CD4-positive, alpha-beta T cell treated with Interleukin-12 subunit alpha and Interleukin-12 subunit beta, for 1 hour (primary cell): ENCODE measurements around the gene KLF6.

Experiments used
- DNase-seq: peaks from one replicate; pipeline ENCODE4 v3.0.0-alpha.2; 2020

The KLF6 gene

DNA sequence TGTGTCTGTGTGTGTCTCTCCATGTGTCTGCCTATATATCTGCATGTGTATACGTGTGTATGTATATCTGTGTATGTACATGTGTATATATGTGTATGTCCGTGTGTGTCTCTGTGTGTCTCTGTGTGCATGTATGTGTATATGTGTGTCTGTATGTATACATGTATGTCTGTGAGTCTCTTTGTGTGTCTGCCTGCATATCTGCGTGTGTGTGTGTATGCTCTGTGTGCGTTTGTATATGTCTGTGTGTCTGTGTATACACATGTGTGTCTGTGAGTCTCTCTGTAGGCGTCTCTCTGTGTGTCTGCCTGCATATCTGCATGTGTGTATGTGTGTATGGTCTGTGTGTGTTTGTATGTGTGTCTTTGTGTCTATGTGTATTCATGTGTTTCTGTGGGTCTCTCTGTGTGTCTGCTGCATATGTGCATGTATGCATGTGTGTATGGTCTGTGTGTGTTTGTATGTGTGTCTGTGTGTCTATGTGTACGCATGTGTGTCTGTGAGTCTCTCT is 23.7 kb upstream of the KLF6 start:
- DNase-seq: peak; percentile 24

DNA sequence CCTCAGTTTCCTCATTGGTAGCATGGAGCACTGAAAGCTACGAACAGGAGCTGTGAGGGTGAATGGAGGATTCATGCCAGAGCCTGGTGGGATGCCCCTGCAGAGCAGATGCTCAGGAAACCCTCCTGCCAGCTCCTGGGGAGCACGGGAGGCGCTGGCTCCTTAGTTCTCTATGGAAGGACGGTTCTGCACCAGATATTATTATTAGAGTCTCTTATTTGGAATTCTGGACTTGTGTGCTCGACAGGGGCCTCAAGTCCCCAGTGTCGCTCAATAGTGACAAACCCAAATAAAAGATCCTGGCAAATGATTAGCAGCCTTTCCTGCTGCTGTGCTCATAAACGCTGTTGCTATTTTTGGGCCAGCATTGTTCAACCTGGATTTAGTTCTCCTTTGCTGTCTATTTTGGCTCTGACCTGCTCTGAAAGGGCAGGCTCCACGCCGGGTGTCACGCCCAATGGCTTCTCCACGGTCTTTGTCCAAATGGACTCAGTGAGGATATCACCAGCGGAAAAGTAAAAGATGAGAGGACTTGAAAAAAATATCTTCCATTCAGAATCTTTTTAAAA is 23.0 kb upstream of the KLF6 start:
- DNase-seq: peak; percentile 34

DNA sequence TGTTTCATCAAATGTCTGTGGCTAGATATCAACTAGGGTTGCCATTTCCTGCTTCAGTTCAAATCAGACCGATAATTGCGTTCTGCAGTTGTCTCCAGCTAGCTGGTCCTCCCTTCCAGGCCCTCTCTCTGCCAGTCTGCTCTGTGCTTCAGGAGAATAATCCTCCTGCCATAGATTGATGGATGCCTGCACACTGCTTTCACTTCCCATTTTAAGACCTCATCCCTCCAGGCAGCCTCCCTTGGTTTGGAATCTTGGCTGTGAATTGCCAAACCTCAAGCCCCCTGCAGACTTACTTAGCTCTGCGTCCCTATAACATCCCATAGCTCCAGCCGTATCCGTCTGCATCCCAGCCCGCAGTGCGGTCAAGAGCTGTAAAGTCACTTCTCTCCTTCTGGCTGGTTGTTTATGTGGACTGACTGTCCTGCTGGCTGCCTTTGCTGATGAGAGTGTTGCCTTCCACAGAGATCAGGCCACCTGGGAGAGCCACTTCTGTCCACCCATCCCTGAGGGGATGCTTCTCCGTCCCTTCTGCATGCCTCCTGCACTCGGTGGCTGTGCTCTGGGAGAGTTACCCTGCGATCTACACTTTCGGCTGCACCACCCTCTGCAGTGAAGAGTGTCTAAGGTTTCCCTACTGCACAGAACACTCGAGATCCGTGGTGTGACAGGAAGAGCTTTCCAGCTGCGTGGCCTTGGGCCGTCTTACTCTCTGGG is 22.4 kb upstream of the KLF6 start:
- peak; percentile 57 for DNase-seq

- peak; percentile 57 for DNase-seq
These were observed 21.6 kb upstream of the KLF6 start for GRCh38 chr10:3806603-3807002.

DNA sequence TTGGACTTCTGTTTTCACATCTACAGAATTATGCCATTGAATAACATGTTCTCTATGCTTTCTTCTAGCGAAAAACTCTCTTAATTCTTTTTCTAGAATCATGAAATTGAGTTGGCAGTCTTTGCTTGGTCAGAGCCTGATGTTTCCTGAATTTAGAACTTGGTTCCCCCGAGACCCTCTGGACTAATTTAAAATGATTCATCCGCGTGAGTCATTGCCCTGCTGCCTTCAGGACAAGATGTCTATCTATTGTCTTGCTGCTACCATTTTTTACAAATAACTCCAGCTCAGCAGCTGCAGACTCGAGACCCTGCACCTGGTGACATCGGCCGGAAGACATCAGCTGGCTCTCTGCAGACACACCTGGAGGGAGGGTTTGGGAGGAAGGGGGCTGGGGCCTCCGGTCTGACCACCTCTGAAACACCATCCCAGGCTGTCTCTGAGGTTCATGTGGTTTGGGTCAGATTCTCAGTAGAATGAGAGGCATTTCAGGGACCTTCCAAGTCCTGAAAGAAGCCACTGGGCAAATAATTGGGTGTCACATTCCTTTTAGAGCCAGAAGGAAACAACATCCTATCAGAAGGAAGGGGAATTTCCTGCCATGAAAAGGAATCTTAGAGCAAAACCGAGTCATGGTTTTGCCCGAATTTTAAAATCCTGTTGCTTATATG is 20.9 kb upstream of the KLF6 start:
- peak; percentile 78 for DNase-seq

DNA sequence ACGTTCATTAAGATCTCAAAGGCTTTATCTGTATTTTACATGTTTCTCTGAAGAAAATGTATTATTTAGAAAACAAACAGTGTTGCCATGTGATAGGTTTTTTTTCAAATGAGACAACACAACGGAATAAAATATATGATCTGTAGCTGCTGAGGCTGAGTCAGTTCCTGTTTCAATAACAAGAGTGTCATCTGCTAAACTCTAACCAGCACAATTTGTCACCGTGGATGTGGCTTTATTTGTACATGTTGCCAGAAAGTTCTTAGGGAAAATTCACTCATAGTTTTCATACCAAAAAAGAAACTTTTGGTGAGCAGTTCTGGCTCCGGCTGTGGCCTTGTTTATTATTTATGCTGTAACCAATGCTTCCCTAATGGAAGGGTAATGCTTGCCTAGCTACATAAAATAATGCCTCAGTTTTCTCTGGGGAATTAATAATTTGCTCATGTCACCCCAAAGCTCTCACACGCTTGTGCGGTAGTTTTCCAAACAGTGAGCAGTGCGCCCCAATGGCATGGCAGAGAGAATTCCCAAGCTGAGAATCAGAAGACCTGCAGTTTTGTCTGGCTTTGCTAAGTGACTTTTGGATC is 20.3 kb upstream of the KLF6 start:
- peak; percentile 94 for DNase-seq

DNA sequence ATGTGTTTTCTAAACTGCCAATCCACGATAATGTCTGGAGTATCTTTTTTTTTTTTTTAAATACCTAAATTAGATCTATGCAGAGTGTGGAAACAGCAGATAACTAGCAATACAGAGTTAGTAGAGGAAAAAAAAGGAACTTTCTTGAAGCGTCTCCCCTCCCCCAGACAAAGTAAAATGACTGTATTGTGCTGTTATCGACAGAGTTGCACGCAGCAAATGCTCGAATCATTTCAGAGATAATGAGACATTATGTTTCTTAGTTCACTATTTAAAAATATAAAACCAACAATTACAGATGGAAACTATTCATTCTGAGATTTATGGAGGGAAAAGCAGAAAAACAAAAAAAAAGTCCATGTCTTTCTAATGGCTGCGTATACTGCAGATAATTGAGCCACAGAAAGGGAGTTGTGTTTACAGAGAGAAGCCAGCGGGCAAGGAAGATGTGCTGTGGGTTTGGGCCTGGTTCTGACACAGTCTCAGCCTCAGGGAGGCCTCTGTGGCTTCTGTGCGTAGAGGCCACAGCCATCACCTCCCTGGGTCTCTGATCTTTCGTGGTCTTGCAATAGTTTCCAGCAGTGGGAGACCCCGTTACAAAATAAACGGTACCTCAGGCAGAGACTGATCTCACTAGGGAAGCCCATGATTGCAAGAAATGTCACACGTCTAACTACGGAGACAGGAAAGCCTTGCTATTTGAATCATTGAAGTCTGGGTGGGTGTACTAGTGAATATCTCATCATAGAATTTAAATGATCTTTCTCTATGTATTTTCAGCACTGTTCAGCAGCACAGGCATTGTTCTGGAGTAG is 19.1 kb upstream of the KLF6 start:
- DNase-seq: peak; percentile 81

- DNase-seq: peak; percentile 51
These were observed 18.4 kb upstream of the KLF6 start for GRCh38 chr10:3803295-3803926.

DNA sequence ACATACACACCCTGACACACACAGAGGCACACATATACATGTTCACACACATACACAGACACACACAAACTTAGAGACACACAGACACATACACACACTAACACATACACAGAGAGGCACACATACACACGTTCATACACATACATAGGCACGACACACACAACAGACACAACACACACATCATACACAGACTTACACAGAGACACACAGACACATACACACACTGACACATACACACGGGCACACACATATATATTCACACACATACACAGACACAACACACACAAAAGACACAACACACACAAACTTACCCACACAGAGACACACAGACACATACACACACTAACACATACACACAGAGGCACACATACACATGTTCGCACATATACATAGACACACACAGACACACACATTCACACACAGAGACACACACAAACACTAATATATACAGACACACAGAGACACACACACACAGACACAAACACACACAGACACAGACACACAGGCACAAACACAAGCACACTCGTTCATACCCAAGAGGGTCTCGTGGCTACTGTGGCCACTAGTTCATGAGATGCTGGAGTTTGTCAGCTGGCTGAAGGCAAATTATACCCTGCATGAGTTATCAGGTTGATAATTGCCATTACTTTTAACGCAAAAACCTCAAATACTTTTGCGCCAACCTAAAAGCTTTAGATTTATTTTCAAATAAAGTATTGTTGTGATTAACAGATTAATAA is 17.7 kb upstream of the KLF6 start:
- no peak for DNase-seq

DNA sequence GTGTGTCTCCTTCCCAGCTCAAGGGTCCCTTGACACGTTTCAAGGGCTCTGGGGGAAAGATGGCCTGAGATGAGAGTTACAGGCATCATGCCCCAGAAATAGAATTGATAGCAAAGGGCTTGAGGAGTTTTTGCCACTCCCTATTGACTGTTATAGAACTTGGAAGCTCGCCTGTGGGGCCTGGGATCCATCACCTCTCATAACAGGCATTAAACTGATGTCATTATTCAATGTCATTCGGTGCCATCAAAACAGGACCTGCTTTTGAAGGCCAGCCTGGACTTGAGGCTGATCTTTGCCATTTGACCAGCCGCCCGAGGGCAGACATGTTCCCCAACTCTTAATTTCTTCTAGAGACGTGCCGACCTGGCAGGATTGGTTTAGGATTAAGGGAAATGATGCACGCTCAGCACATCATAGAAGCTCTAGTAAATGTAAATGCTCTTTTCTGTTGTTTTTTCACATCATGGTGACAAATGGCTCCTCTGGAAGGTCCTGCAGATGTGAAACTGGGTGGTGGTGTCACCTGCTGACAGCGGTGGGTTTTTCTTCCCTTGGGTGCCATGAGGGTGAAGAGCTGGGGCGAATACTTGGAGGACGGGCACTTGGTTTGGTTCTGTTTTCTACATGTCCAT is 16.7 kb upstream of the KLF6 start:
- DNase-seq: no peak

DNA sequence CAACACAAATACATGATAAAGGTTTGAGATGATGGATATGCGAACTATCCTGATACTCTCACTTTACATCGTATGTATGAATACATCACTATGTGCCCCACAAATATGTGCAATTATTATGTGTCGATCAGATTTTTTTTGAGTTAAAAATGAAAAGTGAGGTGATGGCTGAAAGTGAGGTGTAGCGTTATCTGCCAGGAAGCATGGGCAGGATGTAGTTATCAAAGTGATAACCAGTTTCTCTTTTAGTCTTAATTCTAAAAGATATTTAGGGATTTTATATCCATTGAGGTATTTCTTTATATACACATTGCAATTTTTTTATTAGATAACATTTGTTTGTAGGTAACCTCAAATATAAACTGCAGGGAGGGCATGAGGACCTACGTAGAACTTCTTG is 15.6 kb upstream of the KLF6 start:
- DNase-seq: peak; percentile 30

- DNase-seq: no peak
These were observed 12.7 kb upstream of the KLF6 start for GRCh38 chr10:3797750-3798149.

GRCh38 chr10:3793553-3793952 is 8.5 kb upstream of the KLF6 start:
- no peak for DNase-seq

- no peak for DNase-seq
These were observed 7.8 kb upstream of the KLF6 start for GRCh38 chr10:3792710-3793219.

- no peak for DNase-seq
These were observed 7.1 kb upstream of the KLF6 start for GRCh38 chr10:3791974-3792633.

- DNase-seq: no peak
These were observed 5.8 kb upstream of the KLF6 start for GRCh38 chr10:3790858-3791257.

GRCh38 chr10:3790272-3790671 is 5.3 kb upstream of the KLF6 start:
- DNase-seq: no peak

DNA sequence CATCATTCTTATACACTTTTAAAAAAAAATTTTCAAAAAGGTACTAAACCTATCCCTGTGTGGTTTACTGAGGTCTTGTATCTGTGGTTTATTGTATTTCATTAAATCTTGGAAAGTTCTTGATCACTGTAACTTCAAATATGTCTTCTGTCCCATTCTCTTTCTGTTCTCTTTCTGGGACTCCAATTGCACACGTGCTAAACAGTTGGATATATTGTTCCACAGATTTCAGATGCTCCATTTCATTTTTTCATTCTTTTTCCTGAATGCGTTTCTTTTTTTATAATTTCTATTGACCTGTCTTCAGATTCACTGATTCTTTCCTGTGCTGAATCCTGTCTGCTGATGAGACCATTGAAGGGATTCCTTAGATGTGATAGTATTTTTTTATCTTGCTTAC is 4.6 kb upstream of the KLF6 start:
- no peak for DNase-seq

GRCh38 chr10:3787816-3788215 is 2.8 kb upstream of the KLF6 start:
- DNase-seq: no peak

DNA sequence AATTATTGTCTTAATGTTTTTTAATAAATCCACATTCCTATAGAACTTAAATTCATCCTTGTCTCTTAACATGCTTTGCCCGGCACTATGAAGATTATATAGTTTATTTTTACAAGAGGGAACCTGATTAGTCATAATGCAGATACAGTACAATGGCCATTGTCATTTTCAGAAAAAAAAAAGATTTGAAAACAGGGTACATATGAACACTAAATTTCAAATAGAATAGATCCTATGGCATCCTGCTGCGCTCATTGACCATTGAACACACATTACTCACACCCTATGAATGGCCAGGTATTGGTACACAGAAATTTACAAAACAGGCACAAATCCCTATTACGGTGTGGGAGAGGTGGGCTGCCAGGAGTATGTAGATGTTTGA is 2.0 kb upstream of the KLF6 start:
- no peak for DNase-seq
